PC-3 (cell line): ENCODE results near the gene PALD1.

Source experiments
- EZH2 ChIP-seq: fragments of 300-600 bp; sonication (generic); IDR thresholded peaks from one replicate; pipeline ENCODE4 v1.6.1; 2017; ENCODE audit warnings: antibody characterized with exemption, mild to moderate bottlenecking, low read length; ENCODE audit not compliant: unreplicated experiment
- EZH2phosphoT487 ChIP-seq: fragments of 300-600 bp; sonication (generic); IDR thresholded peaks from 2 replicates; pipeline ENCODE4 v1.6.1; 2018; ENCODE audit warnings: mild to moderate bottlenecking, antibody characterized with exemption, low read length, borderline replicate concordance
- TF ChIP-seq, protein P1 (sequence below): fragments of 300-600 bp; sonication (generic); conservative IDR thresholded peaks from 2 replicates; pipeline ENCODE4 v1.5.1; 2017; ENCODE audit warnings: antibody characterized with exemption, low read depth, mild to moderate bottlenecking, low read length

DNA sequence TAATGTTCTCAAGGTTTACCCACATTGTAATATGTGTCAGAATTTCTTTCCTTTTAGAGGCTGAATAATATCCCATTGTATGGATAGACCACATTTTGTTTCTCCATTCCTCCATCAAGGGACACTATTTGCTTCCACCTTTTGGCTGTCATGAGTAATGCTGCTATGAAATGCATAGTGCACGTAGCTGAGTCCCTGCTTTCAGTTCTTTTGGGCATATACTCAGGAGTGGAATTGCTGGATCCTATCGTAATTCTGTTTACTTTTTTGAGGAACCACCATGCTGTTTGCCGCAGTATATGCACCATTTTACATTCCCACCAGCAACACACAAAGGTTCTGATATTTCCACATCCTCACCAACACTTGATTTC, 64.0 kb downstream of the PALD1 start:
- TF ChIP-seq, protein P1, sequence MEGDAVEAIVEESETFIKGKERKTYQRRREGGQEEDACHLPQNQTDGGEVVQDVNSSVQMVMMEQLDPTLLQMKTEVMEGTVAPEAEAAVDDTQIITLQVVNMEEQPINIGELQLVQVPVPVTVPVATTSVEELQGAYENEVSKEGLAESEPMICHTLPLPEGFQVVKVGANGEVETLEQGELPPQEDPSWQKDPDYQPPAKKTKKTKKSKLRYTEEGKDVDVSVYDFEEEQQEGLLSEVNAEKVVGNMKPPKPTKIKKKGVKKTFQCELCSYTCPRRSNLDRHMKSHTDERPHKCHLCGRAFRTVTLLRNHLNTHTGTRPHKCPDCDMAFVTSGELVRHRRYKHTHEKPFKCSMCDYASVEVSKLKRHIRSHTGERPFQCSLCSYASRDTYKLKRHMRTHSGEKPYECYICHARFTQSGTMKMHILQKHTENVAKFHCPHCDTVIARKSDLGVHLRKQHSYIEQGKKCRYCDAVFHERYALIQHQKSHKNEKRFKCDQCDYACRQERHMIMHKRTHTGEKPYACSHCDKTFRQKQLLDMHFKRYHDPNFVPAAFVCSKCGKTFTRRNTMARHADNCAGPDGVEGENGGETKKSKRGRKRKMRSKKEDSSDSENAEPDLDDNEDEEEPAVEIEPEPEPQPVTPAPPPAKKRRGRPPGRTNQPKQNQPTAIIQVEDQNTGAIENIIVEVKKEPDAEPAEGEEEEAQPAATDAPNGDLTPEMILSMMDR, result peak; percentile 63
- no peak for TF ChIP-seq EZH2phosphoT487
- TF ChIP-seq EZH2, result no peak
